Prostate gland (tissue), 2 donors: ENCODE results near the gene OSCP1. TPM values are rescaled to one million over a fixed set of nuclear protein-coding genes. Genes with fewer than 3 reads are reported as not detected.

ENCODE experiments used
- DNase-seq: peaks from one replicate; pipeline ENCODE4 v3.0.0-alpha.2; 2019; ENCODE audit warnings: low spot score
- H3K27ac ChIP-seq, 2 donors: fragments of 200-600 bp; sonication (generic); 2 replicates each; pipeline ENCODE4 v1.5.1; 2017 to 2019
- H3K27me3 ChIP-seq: fragments of 200-600 bp; sonication (generic); replicated peaks from 2 replicates; pipeline ENCODE4 v1.5.1; 2019; ENCODE audit not compliant: insufficient read depth
- H3K36me3 ChIP-seq, 2 donors: fragments of 200-600 bp; sonication (generic); 1 replicate in 1 of 2; 2 replicates in 1 of 2; pipeline versions ENCODE4 v1.5.1 to v1.8.1; 2017 to 2019
- H3K4me1 ChIP-seq: fragments of 200-600 bp; sonication (generic); replicated peaks from 2 replicates; pipeline ENCODE4 v1.5.1; 2019
- H3K4me3 ChIP-seq, 2 donors: fragments of 200-600 bp; sonication (generic); 2 replicates each; pipeline ENCODE4 v1.5.1; 2017 to 2019
- H3K9me3 ChIP-seq: fragments of 200-600 bp; sonication (generic); 2 replicates; pipeline ENCODE4 v1.5.1; 2017
- CTCF ChIP-seq, 4 experiments: fragments of 200-600 bp in 2 of 4; fragments of 450-650 bp in 2 of 4; sonication (generic) in 2 of 4; IDR thresholded peaks; 1 replicate in 3 of 4; 2 replicates in 1 of 4; pipeline ENCODE4 v1.5.1; 2016 to 2019; ENCODE audit warnings: antibody characterized with exemption in 4 of 4, mild to moderate bottlenecking in 2 of 4, moderate library complexity in 2 of 4
- POLR2A ChIP-seq: fragments of 450-650 bp; IDR thresholded peaks from one replicate; pipeline ENCODE4 v1.6.1; 2016; ENCODE audit warnings: antibody characterized with exemption, mild to moderate bottlenecking
- POLR2AphosphoS5 ChIP-seq: sonication (generic); formaldehyde crosslinking; IDR thresholded peaks from one replicate; pipeline ENCODE4 v1.6.1; 2017; ENCODE audit warnings: antibody characterized with exemption
- WGBS: methylation state at CpG from one replicate; pipeline ENCODE4 v1.1.5; 2018; 5-methylcytosine and 5-hydroxymethylcytosine counted together
- intact Hi-C: fragments of 100-400 bp; cut with DNase I; formaldehyde crosslinking; loops from one replicate; pipeline ENCODE4 v1.14.2; 2022
- total RNA-seq, 2 donors: library from RNA; depleted of rRNA; stranded (reverse); fragments of >200 nt; gene quantifications; one replicate each; pipeline ENCODE4 v1.1.0, GENCODE V29; 2016

OSCP1 gene
- total RNA-seq, 2 donors from 2014 or later: 16.7 to 25.6 TPM

- Histone ChIP-seq H3K4me1 (no peaks in the 10 kb centered on the region), H3K27me3 (no peaks in the 10 kb centered on the region), H3K27ac (no peak overlapping the region), H3K9me3 (no peaks in the 10 kb centered on the region), H3K36me3 (no peaks in the 10 kb centered on the region), H3K4me3 (no peak overlapping the region)
- WGBS: 82% methylated on average over 5 of the region's 5 CpGs
- intact Hi-C loops: no loop called here
- TF ChIP-seq POLR2A (no peak), CTCF (IDR thresholded peaks at IDR 0.05) (no peak), POLR2AphosphoS5 (no peak)
- DNase-seq: no peak
Observed at GRCh38 chr1:36476945-36477344, 26.7 kb upstream of the OSCP1 start.

GRCh38 chr1:36475910-36476604 is 25.8 kb upstream of the OSCP1 start:
- WGBS: 92% methylated on average over 7 of the region's 7 CpGs
- H3K4me1 ChIP-seq: no peaks in the 10 kb centered on the region
- no peak for TF ChIP-seq POLR2A
- TF ChIP-seq POLR2AphosphoS5: no peak
- TF ChIP-seq CTCF (IDR thresholded peaks at IDR 0.05): no peak
- H3K27ac ChIP-seq: no peak overlapping the region
- H3K27me3 ChIP-seq: no peaks in the 10 kb centered on the region
- no peak for DNase-seq
- H3K9me3 ChIP-seq: no peaks in the 10 kb centered on the region
- intact Hi-C loops: no loop called here
- H3K36me3 ChIP-seq: no peaks in the 10 kb centered on the region
- no peak overlapping the region for H3K4me3 ChIP-seq

- no peaks in the 10 kb centered on the region for H3K36me3 ChIP-seq
- 71% methylated on average over 8 of the region's 9 CpGs for WGBS
- no peaks in the 10 kb centered on the region for H3K27me3 ChIP-seq
- no peaks in the 10 kb centered on the region for H3K9me3 ChIP-seq
- H3K4me3 ChIP-seq: no peak overlapping the region
- no peak overlapping the region for H3K27ac ChIP-seq
- no peak for TF ChIP-seq POLR2AphosphoS5
- no peak for TF ChIP-seq CTCF (IDR thresholded peaks at IDR 0.05)
- TF ChIP-seq POLR2A: no peak
- H3K4me1 ChIP-seq: no peaks in the 10 kb centered on the region
- DNase-seq: no peak
- intact Hi-C loops: no loop called here
Observed at GRCh38 chr1:36475341-36475740, 25.1 kb upstream of the OSCP1 start.

GRCh38 chr1:36472656-36473055 is 22.4 kb upstream of the OSCP1 start:
- intact Hi-C loops: no loop called here
- no peaks in the 10 kb centered on the region for H3K27me3 ChIP-seq
- no peaks in the 10 kb centered on the region for H3K9me3 ChIP-seq
- H3K27ac ChIP-seq: no peak overlapping the region
- 94% methylated on average over 6 of the region's 6 CpGs for WGBS
- TF ChIP-seq POLR2A (no peak), POLR2AphosphoS5 (no peak), CTCF (IDR thresholded peaks at IDR 0.05) (no peak)
- no peaks in the 10 kb centered on the region for H3K4me1 ChIP-seq
- no peak overlapping the region for H3K4me3 ChIP-seq
- H3K36me3 ChIP-seq: no peaks in the 10 kb centered on the region
- DNase-seq: no peak
